Stimulated activated CD8-positive, alpha-beta memory T cell treated with anti-CD3 and anti-CD28 coated beads, Interleukin-2, amount 100 ng/mL, for 1 hour (primary cell): ENCODE results near the gene SACS.
"Not testable (repeated sequence)": the region's sequence is repeated elsewhere in the genome, so short reads cannot be mapped to it uniquely, and the experiment has no call there.

Source experiments
- DNase-seq, 2 donors: peaks; one replicate each; pipeline ENCODE4 v3.0.0-alpha.2; 2020; ENCODE audit warnings: low read depth in 2 of 2

Gene SACS

GRCh38 chr13:23456437-23457210 lies 23.1 kb upstream of the SACS start:
- DNase-seq: no peak

- no peak for DNase-seq
These were observed 22.1 kb upstream of the SACS start for GRCh38 chr13:23455401-23456185.

GRCh38 chr13:23453132-23453531 lies 19.6 kb upstream of the SACS start:
- no peak for DNase-seq

GRCh38 chr13:23450340-23451046 lies 17.0 kb upstream of the SACS start:
- DNase-seq: no peak

- DNase-seq: no peak
These were observed 16.1 kb upstream of the SACS start for GRCh38 chr13:23449398-23450162.

- no peak for DNase-seq
These were observed 14.4 kb upstream of the SACS start for GRCh38 chr13:23447927-23448326.

GRCh38 chr13:23445794-23446193 lies 12.3 kb upstream of the SACS start:
- DNase-seq: no peak

- no peak for DNase-seq
These were observed 10.4 kb upstream of the SACS start for GRCh38 chr13:23443878-23444277.

GRCh38 chr13:23443110-23443509 lies 9.6 kb upstream of the SACS start:
- no peak for DNase-seq

GRCh38 chr13:23440821-23441618 lies 7.5 kb upstream of the SACS start:
- no peak for DNase-seq

GRCh38 chr13:23440324-23440723 lies 6.8 kb upstream of the SACS start:
- DNase-seq: not testable (repeated sequence)

GRCh38 chr13:23437916-23438315 lies 4.4 kb upstream of the SACS start:
- no peak for DNase-seq

GRCh38 chr13:23436680-23437079 lies 3.2 kb upstream of the SACS start:
- DNase-seq: no peak

GRCh38 chr13:23434491-23434890 lies 989 bp upstream of the SACS start:
- no peak for DNase-seq

- DNase-seq: no peak
These were observed 876 bp downstream of the SACS start for GRCh38 chr13:23432626-23433025.

GRCh38 chr13:23430664-23431063 lies 2.8 kb downstream of the SACS start:
- no peak for DNase-seq

- DNase-seq: no peak
These were observed 5.5 kb downstream of the SACS start for GRCh38 chr13:23427881-23428528.

GRCh38 chr13:23427342-23427843 lies 6.1 kb downstream of the SACS start:
- DNase-seq: no peak

- DNase-seq: no peak
These were observed 11.9 kb downstream of the SACS start for GRCh38 chr13:23421596-23421995.
